ENCODE measurements around the gene GPR151. TPM values are rescaled to one million over a fixed set of nuclear protein-coding genes. Genes with fewer than 3 reads are reported as not detected.

Gene GPR151
- polyA plus RNA-seq, 12 donors, result not detected

DNA sequence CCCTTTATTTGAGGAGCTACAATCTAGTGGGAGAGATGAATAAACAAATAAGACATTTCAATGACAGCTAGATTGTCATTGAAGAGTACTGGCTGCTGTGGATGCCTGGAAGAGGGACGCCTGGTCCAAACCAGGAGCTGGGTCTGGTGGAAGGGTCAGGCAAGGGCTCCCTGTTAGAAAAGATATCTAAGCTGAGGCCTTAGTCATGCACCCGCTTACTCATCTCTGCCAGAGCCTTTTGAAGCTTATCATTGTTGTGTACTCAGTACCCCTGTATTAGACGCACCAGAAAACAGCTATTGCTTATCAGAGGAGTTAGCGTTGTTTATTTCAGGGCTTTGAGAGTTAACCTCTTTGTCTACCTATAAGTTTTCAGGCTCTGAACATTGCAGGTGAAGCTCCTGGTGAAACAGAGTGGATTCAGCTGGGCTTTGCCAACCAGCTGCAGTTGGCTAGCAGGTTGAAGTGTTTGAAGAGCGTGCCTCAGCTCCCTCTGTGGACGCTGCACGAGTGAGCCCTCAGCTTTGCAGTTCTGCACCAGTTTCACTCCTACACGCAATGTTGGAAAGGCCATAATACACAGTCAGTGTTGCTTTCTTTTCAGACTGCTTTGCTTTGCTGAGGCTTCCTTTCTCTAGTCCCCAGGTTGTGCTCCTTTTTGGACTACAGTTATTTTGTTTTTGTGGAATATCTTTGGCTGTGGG is 5.6 kb upstream of the GPR151 start:
- no peak for DNase-seq

DNA sequence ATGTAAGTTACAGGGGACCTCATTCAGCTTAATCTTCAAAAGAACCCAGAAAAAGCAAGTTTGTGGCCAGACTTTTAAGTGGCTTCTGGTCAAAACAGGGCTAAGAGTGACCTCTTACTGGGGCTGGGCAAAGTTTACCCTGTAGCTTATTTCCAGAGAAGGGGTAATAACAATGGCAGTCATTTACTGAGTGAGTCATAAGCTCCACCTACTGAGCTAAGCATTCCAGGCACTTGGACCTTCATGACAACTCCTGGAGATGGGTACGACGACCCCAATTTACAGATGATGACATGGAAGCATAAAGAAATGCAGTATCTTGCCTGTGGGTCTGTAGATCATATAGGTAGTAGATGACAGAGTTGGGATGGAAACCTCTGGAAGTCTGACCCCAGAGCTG is 4.7 kb upstream of the GPR151 start:
- DNase-seq, result no peak

DNA sequence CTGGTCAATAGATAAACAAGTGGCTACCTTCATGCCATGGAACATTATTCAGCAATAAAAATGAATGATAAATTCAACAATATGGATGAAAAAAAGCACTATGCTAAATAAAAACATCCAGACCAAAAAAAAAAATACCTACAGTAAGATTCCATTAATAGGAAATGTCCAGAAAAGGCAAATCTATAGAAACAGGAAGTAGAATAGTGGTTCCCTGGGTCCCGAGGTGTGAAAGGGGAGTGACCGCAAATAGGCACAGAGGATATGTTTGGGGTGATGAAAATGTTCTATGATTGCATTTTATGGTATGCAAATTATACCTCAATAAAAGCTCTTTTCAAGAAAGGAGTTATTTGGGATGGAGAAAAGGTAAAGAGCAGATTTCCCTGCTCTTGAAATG is 3.6 kb upstream of the GPR151 start:
- no peak for DNase-seq

DNA sequence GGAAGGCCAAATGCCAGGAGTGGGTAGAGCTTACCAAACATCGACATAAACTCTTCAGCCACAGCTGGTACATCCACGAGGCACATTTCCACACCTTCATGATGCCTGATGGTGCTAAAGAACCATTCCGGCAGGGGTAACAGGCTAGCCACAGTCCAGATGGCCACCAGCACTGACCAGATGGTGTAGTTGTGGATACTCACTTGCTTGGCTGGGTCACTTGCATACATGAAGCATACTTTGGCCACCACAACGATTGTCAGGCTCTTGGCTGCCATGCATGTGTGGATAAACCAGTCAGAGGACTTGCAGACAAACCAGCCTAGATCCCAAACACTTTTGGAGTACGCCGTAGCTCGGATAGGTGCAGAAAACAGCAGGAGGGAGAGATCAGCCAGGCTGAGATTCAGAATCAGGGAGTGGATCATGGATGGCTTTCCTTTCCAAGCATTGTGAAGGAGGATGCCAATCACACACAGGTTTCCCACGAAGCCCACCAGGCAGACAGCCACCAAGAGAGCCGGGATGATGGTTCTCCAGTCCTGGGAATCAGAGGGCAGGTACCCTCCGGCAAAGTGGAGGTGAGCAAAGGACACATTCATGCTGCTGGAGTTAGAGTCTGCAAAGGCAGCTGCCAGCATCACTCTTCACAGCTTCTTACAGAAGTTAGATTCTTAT is 378 bp downstream of the GPR151 start:
- no peak for DNase-seq

DNA sequence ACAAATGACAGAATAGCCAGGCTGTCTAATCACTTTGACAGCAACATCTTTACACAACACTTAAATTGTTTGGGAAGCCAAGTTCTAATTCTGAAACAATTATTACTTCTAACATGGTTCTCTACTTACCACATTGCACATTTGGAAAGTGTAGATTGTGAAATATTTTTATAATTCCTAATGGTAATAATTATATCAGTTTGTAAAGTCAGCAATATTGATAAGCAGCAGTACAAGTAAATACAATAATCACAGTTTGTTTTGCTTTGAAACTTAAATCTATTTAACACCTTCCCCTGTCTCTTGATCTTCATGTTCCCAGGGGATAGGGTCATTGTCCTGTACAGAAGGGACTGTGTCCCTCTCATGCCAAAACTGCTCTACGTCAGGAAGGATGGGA is 1.4 kb downstream of the GPR151 start:
- DNase-seq, result no peak

DNA sequence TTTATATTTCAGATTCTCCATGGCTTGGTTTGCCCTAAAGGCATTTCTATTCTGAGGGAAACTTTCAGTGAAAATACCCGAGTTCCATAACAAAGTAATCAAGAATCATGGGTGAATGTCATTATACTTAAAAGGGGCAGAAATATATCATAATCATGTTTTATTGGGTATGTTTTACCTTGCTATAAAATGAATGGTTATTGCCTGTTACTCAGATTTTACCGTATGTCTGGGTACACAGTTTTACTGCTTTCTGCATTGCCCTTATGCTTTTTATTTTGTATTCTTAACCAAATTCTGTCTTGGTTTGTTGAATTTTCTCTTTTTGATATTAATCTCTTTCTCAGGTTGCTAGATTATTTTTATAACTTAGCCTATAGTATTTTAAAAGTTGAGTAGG is 2.5 kb downstream of the GPR151 start:
- no peak for DNase-seq

DNA sequence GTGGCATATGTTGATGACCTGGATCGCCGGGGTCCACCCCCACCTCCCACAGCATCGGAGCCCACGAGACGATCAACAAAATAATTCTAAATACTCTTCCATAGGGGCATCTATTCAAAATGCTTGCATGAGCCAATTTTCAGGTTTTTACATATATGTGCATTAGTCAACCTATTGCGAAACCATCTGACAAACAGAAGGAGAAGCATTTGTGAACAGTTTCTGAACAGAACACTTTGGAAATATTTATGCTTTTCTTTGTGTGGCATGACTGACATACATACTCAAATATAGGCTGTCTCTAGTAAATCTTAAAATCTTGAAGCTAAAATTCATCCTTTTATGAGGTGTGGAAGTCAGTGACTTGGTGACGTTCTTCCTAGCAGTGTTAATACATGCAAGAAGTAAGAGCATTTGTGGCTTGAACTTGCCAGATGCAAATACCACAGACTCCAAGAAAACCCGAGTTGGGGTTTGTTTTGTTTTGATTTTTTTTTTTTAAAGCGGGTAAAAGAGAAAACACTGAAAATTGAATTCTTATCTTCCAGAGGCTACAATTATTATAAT is 5.3 kb downstream of the GPR151 start:
- DNase-seq, result no peak

DNA sequence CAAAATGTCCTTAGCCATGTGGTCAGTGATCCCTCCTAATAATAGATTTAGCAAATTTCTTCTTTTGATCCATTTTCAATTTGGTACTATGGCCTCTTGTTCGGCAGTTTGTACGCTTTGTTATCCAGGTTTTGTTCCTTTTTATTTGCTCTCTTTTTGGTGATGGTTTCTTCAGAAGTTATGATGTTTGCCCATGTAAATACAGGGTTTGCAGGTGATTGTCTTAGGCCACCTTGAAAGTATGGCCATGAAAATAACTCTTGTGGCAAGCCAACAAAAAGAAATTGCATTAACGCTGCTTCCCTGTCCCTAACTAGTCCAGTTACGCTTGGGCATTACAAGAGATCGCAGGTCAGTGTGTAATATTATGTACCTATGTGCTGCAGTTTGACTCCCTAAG is 8.6 kb downstream of the GPR151 start:
- DNase-seq, result no peak

DNA sequence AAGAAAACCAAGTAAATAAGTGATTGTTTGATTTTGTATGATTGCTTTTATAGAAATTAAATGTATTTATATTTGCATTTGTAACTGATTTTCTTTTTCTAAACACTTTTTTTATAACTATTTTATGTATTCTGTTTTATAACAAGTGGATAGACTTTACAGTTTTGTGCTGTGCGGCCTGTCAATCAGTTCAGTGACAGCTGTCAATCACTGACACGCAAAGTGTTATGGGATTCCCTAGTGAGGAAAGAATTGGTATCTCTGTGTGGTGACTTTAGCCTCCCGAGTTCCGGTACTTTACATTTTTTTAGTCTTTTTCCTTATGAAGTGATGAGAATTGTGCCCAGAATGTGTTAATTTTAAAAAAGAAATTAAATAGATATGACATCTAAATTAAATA is 16.3 kb downstream of the GPR151 start:
- no peak for DNase-seq

DNA sequence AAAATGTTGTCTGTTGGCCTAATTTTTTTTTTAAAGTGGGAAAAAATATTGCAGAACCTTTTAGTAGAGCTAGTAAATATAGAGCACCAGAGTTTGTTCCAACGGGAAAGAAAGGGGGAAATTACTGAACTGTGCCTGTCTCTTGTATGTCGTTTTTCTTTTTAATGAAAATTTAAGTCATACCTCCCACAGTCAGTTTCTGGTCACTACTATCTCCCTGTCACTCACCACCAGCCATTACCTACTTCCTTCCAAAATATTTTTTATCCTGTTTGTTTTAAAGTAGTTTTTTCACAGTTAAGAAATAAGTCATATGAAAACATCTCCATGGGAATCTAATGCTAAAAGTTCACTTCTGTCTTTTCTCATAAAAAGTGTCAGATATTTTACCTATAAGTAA is 21.3 kb downstream of the GPR151 start:
- no peak for DNase-seq

DNA sequence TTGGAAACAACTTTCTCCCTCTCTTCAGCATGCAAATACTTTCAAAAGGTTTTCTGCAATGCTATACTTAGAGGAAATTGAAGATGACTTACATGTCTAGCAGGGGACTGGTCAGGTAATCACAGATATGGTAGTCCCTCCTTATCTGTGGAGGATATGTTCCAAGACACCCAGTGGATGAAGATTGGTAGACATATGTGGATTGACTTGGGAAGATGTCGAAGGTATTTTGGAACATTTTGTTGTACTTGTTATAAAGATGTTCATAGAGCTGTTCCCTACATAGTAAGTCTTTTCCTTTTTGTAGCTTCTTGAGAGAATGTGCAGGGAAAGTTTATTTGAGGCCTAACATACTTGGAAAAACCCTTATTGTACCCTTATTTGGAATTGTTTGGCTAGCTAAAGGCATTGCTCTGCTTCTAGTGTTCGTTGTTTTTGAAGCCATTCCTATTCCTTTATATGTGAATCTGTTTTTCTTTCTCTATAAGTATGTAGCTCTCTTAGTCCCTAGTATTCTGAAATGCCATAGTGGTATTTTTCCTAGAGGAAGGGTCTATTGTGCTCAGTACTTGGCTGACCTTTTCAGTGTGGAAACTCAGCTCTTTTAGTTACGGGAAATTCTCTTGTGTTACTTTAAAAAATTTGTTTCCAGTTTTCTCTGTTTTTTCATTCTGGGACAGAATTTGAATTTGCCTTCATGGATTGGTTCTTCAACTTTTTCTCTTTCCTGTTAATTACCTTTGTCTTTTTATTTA is 25.7 kb downstream of the GPR151 start:
- no peak for DNase-seq

DNA sequence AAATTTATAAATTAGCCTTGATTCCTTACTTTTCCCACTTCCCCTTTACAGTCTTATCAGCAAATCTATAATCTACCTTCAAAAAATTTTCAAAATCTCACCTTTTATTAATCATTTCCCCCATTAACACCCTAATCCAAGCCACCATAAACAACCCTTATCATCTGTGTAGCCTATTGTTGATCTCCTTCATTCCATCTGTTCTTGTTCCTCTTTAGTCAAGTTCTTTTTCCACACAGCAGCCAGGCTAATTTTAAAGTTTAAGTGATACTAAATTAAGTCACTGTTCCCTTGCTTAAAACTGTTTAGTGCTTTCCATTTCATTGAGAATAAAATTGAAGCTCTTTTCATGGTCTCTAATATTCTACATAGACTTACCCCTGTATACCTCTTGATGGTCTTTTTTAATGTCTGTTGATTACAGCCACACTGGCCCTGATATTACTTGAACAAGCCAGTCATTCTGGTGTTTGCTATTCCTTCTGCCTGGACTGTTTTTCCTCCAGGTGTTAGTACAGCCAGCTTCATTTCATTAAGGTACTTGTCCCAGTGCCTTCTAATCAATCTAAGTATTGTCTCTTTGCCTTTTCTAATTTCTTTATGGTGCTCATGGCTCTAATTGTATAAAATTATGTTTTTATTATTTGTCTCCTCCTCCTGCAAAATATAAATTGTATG is 31.1 kb downstream of the GPR151 start:
- DNase-seq, result no peak

DNA sequence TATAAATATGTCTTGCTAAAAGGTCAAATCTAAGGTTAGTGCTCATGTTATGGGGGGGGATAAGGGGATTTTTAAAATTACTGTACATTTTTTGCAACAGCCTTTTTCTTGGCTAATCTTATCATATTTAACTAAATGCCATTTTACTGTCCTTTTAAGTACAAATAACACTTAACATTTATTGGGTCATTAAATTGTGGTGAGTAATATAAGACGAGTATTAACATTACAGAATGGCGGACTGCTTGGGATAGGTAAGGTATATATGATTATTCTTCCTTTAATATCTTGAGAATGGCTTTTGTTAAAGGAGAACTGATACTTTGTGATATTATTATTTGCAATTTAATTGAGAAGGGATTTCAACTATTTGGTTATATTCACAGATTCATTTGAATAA is 33.2 kb downstream of the GPR151 start:
- DNase-seq, result no peak

DNA sequence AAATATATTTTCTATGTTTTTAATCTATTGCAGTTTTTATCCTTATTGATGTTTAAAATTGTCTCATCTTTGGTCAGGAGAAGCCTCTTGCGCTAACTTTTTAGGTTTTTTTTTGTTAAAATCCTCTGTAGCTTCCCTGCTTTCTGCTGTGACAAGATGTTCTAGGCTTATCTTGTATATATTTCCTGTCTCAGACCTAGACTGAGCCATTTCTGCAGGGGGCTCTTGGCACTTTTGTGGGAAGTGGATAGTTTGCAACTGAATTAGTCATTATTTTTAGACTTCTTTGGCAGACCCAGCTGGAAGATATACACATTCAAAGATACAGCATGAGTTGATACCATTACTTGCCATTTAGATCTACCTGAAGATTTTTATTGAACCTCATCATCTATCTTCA is 40.1 kb downstream of the GPR151 start:
- no peak for DNase-seq

DNA sequence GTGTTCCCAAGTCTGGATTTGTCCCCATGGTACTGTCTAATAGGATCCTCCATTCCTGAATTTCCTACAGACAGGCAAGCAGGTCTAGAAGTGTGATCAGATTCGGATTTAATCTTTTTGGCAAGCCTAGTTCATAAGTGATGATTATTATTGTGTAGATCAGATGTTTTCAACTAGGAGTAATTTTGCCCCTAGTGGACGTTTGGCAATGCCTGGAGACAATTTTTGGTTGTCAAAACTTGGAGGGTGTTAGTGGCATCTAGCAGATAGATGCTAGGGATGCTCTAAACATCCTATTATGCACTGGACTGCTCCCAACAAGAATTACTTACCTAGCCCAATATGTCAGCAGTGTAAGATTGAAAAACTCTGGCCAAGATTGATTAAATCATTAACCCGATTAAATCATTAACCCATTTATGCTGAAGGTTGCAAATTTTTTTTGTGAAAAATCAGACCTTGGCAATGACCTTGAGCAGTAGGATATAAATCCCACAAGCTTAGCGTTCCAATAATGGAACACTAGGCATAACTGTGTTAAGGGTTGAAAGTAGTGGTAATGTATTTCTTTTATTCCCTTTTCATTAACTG is 40.7 kb downstream of the GPR151 start:
- DNase-seq, result no peak

DNA sequence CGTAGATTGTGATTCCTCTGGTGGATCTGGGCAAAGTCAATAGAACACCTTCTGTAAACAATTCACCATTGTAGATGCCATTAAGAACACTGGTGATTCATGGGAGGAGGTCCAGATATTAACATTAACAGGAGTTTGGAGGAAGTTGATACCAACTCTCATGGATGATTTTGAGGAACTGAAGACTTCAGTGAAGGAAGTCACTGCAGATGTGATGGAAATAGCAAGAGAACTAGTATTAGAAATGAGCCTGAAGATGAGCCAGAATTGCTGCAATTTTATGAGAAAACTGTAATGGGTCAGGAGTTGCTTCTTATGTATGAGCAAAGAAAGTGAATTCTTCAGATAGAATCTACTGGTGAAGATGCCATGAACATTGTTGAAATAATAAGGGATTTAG is 41.9 kb downstream of the GPR151 start:
- DNase-seq, result no peak

DNA sequence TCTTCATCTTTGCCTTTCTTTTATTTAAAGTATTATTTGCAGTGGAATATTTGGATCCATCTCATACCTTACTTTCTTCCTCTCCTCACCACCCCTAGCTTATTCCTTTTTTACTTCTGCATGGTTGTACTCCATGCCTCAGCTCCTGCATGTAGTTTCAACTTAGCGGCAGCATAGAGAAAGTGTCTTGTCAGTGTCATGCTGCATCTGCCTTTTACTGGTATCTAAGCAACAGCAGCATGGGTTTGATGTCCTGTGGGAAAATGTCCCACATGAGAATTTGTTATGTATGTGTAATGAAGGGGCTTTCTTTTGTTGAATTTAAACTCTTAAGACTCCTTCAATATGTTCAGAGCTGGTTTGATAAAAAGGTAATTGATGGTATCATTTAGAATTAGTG is 48.2 kb downstream of the GPR151 start:
- no peak for DNase-seq

DNA sequence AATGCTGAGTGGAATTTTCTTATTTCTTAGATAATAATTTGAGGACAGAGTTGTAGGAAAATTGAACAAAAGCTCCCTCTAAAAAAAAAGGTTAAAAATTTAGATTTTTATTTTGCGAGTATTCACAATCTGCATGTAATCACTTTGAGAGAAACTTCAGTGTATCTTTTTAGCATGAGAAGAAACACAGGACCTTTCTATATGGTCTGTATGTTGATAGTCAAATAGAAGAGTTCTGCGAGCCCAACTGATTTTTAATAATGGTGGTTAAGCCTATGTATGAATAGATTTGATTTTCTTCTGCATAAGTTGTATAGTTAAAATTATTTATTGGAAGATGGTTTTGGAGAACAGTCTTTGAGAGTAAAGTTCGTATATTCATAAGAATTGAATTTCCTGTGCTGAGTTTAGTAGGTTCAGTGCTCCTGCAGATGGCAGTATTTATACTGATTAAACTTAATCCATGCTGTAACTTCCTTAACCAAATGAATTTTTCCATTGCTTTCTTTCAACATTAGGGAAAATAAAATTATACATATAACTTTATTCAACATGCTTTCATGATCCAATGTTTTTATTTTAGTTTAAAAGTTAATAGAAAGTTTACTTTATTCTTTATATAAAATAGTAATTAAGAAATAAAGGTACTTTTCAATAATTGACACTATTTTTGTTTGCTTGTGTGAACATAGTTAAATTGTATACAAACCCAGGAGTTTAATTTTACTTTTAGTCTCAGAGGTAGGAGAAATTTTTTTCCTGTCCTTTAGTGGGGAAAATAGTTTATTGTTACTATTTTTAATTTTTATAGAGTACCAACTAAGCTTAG is 49.3 kb downstream of the GPR151 start:
- no peak for DNase-seq

DNA sequence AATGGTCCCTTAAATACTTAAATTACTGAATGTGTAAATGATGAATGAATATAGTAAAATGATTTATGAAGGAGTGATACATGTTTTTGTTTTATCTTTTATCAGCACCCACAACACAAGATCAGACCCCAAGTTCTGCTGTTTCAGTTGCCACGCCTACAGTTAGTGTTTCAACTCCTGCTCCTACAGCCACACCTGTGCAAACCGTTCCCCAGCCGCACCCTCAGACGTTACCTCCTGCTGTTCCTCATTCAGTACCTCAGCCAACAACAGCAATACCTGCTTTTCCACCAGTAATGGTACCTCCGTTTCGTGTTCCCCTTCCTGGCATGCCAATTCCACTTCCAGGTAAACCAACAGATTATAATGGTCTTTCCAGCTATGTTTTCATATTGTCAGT is 52.5 kb downstream of the GPR151 start:
- no peak for DNase-seq

All from muscle of arm (tissue), 12 donors.